ENCODE data around the gene KCNK16.
A peak's percentile ranks its signal among the peaks of the same experiment; 100 is the strongest.

KCNK16 gene

GRCh38 chr6:39322306-39322850, at the start of gene KCNK16:
Gene KCNK16 (minus strand): TSS chr6:39322702. CDS start chr6:39322540, 162 bp downstream.
- DNase-seq, result no peak

GRCh38 chr6:39370390-39370789, 47.9 kb upstream of the KCNK16 start:
- DNase-seq, result no peak

- no peak for DNase-seq
Observed at GRCh38 chr6:39369987-39370386, 47.5 kb upstream of the KCNK16 start.

GRCh38 chr6:39367700-39368099, 45.2 kb upstream of the KCNK16 start:
- DNase-seq, result no peak

- DNase-seq, result no peak
Observed at GRCh38 chr6:39366931-39367618, 44.6 kb upstream of the KCNK16 start.

GRCh38 chr6:39365281-39366074, 43.0 kb upstream of the KCNK16 start:
- no peak for DNase-seq

GRCh38 chr6:39363280-39363679, 40.8 kb upstream of the KCNK16 start:
- no peak for DNase-seq

GRCh38 chr6:39362487-39362865, 40.0 kb upstream of the KCNK16 start:
- DNase-seq, result no peak

GRCh38 chr6:39361657-39362486, 39.4 kb upstream of the KCNK16 start:
- DNase-seq, result peak in 1 of 2 donors; percentile 50

- DNase-seq, result no peak
Observed at GRCh38 chr6:39360378-39360777, 37.9 kb upstream of the KCNK16 start.

GRCh38 chr6:39357998-39358686, 35.6 kb upstream of the KCNK16 start:
- no peak for DNase-seq

- DNase-seq, result no peak
Observed at GRCh38 chr6:39353698-39354315, 31.3 kb upstream of the KCNK16 start.

- DNase-seq, result no peak
Observed at GRCh38 chr6:39350723-39351505, 28.4 kb upstream of the KCNK16 start.

- DNase-seq, result no peak
Observed at GRCh38 chr6:39348740-39349139, 26.2 kb upstream of the KCNK16 start.

GRCh38 chr6:39347906-39348585, 25.5 kb upstream of the KCNK16 start:
- peak; percentile 11 to 37 for DNase-seq

GRCh38 chr6:39347206-39347605, 24.7 kb upstream of the KCNK16 start:
- DNase-seq, result no peak

GRCh38 chr6:39344821-39345280, 22.3 kb upstream of the KCNK16 start:
- DNase-seq, result no peak

GRCh38 chr6:39343396-39343870, 20.9 kb upstream of the KCNK16 start:
- no peak for DNase-seq

GRCh38 chr6:39342692-39343395, 20.3 kb upstream of the KCNK16 start:
- peak in 1 of 2 donors; percentile 44 for DNase-seq

GRCh38 chr6:39341937-39342336, 19.4 kb upstream of the KCNK16 start:
- DNase-seq, result no peak

Data from bone marrow (tissue), 2 donors.